ENCODE data around the gene FTL.

FTL gene

DNA sequence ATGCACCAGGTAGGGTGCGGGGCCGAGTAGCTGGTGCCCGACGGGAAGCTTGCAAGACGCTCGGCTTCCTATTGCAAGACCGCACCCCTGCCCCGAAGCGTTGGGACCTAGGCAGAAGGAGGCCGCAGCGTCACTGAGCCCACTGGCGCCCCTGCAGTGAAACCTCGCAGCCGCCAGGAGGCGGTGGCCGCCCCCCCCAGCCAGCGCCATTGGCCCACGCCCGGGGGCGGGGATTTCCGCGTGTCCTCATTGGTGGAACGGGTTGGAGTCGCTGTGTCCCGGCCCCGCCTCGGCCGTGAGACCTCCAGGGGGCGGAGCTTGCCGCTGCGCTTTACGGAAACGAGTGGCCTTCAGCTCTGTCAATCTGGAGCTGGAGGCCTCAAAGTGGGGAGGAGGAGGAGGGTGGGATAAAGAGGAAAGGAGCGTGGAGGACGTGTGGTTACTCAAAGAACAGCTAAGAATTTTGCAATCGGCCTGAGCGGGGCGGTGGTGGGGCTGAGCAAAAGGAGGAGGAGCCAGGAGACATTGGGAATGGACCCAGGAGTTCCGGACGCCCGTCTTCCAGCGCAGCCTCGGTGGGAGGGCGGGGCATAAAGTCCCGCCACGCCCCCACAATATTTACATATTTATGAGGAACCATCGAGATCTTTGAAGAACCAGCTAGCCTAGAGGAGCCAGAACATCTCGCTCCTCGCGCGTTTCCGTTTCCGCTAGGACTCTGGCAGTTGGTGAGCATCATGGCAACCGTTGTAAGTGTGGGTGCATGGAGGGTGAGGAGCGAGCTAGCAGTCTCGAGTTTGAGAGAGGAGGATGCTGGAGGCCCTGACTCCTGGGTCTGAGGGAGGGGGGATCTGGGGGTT lies 28.3 kb downstream of the FTL start, which contains the start of the genes GYS1 and RUVBL2:
Gene GYS1 (minus strand): TSS at position 135 of the 860 bp plus-strand sequence. CDS start 197 bp downstream, outside the sequence.
Gene RUVBL2 (plus strand): TSS at position 713 of the 860 bp plus-strand sequence. CDS start 25 bp downstream, at position 738.
- DNase-seq: peak; percentile 99

DNA sequence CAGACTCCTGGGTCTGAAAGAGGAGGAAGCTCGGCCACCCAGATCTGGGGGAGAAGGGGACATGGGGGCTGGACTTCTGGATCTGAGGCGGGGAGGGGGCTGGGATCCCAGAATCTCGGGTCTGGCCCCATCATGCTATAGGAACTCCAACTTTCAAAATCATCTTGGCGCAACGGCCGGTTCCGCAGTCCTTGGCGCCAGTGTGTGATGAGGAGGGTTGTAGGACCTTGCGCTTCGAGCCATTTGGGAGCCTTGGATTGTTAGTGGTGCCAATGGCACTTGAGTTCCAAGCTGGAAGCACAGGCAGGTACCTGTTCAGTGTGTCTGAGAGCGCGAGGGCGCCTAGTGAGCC lies 28.9 kb downstream of the FTL start:
- DNase-seq: no peak

DNA sequence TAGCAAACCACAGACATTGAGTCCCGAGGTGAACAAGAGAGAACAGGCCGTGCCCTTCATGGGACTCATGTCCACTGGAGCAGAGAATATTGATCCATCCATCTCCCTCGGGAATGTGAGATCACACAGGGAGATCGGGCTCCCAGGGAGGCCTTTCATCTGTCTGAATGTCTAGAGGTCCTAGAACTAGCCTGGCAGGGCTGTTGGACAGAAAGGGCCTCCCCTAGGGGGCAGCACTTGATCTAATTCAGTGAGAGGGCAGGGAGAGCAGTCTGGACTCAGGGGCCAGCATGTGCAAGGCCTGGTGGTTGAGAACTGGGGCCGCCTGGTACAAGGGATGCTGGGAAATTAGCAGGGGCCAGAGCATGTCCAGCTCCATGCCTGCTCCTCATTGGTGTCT lies 32.9 kb downstream of the FTL start:
- peak; percentile 37 to 39 for DNase-seq

DNA sequence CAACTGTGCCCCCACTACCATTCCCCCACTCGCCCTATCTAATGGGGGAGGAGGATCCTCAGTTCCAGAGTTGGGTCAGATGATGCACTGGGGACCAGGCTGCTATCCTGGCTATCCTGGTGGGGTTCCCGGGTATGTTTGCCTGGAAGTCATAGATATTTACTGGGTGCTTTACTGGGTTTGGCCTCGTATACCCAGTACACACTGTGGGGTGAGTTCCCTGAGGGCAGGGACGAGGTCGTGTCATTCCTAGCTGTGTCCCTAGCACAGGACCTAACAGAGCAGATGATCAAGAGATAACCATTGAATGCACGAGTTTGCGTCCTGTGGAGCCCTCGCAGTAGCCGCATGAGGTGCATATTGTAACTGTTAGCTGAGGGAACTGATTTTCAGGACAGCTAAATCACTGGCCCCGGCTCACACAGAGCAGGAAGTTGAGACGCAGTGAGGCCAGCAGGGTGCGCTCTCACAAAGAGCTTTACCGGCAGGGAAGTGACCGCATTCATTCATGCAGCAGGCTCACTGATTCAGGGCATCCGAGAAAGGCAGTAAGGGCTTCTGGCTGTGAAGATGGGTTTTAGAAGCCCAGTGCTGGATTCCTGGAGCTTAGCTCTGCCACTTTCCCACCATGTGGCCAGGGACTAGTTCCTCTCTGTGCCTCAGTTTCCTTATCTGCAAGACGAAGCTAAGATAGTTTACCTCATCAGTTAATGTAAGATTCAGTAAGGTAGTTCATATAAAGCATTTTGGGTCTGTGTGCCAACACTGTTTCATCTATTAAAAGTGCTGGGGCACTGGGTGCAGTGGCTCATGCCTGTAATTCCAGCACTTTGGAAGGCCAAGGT lies 34.6 kb downstream of the FTL start:
- no peak for DNase-seq

DNA sequence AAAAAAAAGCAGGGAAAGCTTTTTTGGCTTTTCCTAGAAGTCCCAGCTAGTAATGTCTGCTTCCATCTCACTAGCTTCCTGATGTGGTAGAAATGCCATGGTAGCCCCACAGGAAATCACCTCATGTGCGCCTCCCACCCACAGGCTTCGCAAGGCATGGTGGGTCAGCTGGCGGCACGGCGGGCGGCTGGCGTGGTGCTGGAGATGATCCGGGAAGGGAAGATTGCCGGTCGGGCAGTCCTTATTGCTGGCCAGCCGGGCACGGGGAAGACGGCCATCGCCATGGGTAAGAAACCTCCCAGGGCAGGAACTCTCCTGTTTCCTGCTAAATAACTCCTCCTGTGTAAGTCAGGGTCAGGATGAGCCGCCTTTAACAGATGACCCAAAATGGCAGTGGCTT lies 39.0 kb downstream of the FTL start:
- DNase-seq: no peak

DNA sequence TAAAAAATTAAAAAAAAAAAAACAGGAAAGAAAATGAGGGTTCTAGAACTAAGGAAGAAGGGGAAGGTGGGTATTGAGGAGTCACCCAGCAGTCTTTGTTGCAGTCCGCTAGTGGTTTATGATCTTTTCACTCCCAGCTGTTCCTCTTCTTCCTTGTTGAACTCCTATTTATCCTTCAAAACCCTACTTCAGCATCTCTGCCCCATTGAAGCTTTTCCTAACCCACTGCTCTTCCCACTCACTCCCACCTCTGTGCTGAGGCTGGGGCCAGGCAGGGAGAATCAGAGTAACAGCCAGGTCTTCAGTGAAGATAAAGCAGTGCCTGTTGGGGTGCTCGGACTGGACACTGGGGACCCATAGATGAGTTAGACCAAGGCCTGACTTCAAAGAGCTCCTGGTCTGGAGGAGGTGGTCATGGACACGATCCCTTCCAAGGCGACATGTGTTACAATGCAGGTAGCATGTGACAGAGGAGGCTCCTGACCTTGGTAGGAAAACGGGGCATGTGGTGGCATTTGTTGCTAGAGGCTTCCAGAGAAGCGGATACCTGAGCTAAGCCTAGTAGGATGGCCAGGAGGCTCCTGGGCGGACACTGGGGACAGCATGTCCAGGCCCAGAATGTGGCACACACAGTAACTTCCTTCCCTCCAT lies 40.0 kb downstream of the FTL start:
- no peak for DNase-seq

DNA sequence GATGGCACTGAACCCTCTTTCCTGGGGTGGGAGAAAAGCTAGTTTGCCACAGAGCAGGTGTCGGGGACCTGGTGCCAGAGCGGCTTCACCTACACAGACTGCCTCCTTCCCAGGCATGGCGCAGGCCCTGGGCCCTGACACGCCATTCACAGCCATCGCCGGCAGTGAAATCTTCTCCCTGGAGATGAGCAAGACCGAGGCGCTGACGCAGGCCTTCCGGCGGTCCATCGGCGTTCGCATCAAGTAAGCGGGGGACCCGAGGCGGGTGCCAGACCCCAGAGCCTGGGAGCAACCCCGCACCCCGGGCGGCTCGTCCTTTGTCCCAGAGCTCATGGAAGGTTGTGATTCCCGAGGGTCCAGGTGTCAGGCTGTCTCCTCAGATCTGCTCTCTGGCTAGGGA lies 41.8 kb downstream of the FTL start:
- DNase-seq: no peak

DNA sequence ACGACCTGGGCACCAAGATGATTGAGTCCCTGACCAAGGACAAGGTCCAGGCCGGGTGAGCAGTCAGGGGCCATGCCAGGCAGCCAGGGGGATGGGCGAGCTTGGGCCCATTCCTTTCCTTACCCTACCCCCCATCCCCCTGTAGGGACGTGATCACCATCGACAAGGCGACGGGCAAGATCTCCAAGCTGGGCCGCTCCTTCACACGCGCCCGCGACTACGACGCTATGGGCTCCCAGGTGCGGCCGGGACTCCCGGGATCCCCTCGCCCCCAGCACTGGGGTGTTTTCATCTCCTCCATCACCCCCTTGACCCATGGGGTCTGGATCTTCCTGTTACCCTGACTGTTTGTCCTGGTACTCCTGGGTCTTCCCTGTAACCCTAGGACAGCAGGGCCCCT lies 44.7 kb downstream of the FTL start:
- DNase-seq: no peak

DNA sequence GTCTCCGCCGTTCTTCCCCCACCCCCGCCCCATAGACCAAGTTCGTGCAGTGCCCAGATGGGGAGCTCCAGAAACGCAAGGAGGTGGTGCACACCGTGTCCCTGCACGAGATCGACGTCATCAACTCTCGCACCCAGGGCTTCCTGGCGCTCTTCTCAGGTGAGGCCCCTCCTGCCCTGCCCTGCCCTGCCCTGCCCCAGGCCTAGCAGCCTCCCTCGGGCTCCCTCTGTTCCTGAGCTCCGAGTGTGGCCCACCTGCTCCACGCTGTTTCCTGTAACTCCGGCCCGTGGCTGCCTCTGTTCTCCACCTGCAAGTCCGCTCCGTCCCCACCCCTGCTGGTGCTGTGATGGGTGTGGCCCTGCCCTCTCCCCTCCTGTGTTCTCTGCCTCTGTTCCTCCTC lies 45.3 kb downstream of the FTL start:
- DNase-seq: no peak

DNA sequence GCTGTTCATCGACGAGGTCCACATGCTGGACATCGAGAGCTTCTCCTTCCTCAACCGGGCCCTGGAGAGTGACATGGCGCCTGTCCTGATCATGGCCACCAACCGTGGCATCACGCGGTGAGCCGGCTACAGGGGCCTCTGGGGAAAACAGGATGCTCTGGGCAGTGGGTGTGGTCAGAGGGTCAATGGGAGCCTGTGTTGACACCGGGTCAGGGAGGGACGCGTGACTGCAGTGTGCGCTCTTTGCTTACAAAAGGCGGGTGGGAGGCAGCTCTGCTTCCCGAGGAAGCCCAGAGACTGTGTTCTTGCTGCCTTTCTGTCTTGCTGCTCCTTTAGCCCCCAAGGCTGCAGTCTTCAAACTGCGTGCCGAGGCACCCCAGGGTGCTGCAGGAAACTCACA lies 46.1 kb downstream of the FTL start:
- DNase-seq: no peak

DNA sequence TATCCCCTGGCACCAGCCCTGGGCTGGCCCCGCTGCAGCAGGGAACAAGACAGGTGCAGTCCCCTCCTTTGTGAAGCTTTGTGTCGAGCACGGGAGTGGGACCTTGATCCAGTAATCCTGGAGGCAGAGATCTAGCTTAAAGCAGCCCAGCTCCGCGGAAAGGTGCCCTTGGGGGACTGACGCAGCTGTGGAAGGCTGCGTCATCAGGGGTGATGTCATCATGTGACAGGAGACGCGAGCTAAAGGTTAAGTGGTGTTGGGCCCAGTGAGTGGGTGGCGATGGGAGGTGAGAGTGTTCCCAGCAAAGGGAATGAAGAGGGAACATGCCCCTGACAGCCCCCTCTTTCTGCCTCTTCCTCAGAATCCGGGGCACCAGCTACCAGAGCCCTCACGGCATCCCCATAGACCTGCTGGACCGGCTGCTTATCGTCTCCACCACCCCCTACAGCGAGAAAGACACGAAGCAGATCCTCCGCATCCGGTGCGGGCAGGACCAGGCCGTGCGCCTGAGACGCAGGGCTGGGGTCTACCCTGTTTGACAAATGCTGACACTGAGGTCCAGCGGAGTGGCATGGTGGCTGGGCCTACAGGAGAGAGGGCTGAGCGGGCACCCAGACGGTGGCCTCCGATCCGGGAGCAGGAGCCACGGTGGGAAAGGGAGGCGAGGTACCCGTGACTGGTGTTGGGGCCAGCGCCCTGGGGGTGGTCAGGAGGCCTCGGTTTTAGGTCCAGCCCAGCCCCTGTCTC lies 49.2 kb downstream of the FTL start:
- no peak for DNase-seq

DNA sequence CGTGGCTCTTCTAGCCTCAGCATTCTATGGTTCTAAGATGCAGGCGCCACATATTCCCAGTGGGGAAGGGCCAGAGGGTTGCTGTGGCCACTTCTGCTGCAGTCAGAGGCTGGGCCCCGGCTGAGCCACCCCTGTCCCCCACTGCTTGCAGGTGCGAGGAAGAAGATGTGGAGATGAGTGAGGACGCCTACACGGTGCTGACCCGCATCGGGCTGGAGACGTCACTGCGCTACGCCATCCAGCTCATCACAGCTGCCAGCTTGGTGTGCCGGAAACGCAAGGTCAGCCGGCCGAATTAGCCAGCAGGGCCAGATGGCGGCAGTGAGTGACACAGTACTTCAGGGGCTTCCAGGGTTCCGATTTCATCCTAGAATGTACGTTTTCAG lies 49.8 kb downstream of the FTL start:
- DNase-seq: no peak

DNA sequence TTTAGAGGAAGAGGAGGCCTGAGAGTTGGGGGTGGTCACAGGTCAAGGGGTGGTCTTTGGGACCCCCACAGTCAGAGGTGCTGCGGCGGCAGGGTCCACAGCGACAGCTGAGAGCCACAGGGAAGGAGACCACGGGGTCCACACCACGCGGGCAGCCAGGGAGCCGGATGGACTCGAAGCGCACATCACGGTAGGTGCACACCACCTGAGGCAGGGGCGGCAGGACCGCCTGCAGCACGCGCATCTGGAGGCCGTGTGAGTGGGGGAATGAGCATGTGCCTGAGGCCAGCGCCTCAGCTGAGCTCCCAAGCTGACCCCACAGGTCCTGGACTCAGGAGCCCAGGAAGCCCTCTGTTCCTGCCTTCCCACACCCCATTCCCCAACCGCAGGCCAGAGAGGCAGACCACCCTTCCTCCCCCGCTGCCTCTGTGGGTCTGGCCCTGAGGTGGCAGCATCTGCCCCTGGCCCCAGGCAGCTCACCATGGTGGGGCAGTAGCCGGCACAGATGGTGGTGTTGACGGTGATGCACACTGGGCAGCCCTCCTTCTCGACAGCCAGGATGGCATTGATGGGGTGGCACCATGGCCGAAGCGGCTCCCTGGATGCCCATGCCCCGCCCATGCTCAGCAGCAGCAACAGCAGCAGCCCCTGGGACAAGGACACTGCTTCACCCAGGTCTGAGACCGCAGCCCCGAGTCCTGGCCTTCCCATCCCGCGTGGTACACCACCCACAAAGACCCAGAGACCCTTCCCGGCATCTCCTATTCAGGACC lies 51.1 kb downstream of the FTL start:
- no peak for DNase-seq

All from NCI-H187 (cell line).